Measurements from ENCODE around the gene HDHD5. TPM values are rescaled to one million over a fixed set of nuclear protein-coding genes. Genes with fewer than 3 reads are reported as not detected.

Gene HDHD5
- total RNA-seq, 1 experiment from 2014 or later, result 68.4 TPM

- no peaks in the 10 kb centered on the region for H3K79me2 ChIP-seq (ENCODE audit: insufficient read depth, low read length)
- TF ChIP-seq, protein P1, sequence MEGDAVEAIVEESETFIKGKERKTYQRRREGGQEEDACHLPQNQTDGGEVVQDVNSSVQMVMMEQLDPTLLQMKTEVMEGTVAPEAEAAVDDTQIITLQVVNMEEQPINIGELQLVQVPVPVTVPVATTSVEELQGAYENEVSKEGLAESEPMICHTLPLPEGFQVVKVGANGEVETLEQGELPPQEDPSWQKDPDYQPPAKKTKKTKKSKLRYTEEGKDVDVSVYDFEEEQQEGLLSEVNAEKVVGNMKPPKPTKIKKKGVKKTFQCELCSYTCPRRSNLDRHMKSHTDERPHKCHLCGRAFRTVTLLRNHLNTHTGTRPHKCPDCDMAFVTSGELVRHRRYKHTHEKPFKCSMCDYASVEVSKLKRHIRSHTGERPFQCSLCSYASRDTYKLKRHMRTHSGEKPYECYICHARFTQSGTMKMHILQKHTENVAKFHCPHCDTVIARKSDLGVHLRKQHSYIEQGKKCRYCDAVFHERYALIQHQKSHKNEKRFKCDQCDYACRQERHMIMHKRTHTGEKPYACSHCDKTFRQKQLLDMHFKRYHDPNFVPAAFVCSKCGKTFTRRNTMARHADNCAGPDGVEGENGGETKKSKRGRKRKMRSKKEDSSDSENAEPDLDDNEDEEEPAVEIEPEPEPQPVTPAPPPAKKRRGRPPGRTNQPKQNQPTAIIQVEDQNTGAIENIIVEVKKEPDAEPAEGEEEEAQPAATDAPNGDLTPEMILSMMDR (conservative IDR thresholded peaks at IDR 0.05), result no peak
- peak overlapping the region; percentile 2; a peak in 2 of 5 replicates for H3K4me3 Mint-ChIP-seq
- DNase-seq, result no peak
- H3K9ac ChIP-seq (ENCODE audit: extremely low read depth, insufficient read length, low read length), result no peak overlapping the region
- no peaks in the 10 kb centered on the region; the same call in 1 of the 2 replicates for H3K4me1 ChIP-seq (ENCODE audit: insufficient read depth, low read length)
- H2AK5ac ChIP-seq (ENCODE audit: insufficient read length, low read length), result no peak overlapping the region
- no peak overlapping the region for H3K23ac ChIP-seq (ENCODE audit: insufficient read length, low read depth, low read length)
- no peak overlapping the region for H3K27ac ChIP-seq (ENCODE audit: insufficient read length, low read depth, low read length)
- H3K9me3 ChIP-seq (ENCODE audit: control insufficient read depth, low read depth, low read length), result no peaks in the 10 kb centered on the region
- H3K23me2 ChIP-seq (ENCODE audit: insufficient read length, low read depth, low read length, poor library complexity, severe bottlenecking), result peaks cover 3% of the 10 kb centered on the region
- no peak overlapping the region for H2BK12ac ChIP-seq (ENCODE audit: insufficient read length, low read depth, low read length)
- peaks cover 0 to 4% (median 0%) of the 10 kb centered on the region in 3 experiments; a peak in 3 of 7 replicates for H3K36me3 Mint-ChIP-seq (ENCODE audit: insufficient read depth in 1 of 3, low read depth in 3 of 3)
- no peaks in the 10 kb centered on the region for H3K79me1 ChIP-seq (ENCODE audit: insufficient read depth, low read depth, low read length, poor library complexity, severe bottlenecking)
- H4K5ac ChIP-seq (ENCODE audit: insufficient read length, low read depth, low read length), result no peak overlapping the region
- H3K4ac ChIP-seq (ENCODE audit: low read depth, low read length), result no peak overlapping the region
- no peaks in the 10 kb centered on the region for H3K9me3 Mint-ChIP-seq
- no peak overlapping the region for H2BK120ac ChIP-seq (ENCODE audit: low read depth, low read length, poor library complexity, severe bottlenecking)
- H3K27me3 ChIP-seq (ENCODE audit: insufficient read depth, low read length), result no peaks in the 10 kb centered on the region
- H2BK15ac ChIP-seq (ENCODE audit: low read depth, low read length), result no peak overlapping the region
- H3K4me1 Mint-ChIP-seq, result peaks cover 29 to 30% of the 10 kb centered on the region in 2 experiments
- H2BK5ac ChIP-seq (ENCODE audit: insufficient read length, low read length), result no peak overlapping the region
- H2AFZ ChIP-seq (ENCODE audit: low read length), result no peak overlapping the region
- no CpG with 5 or more reads among the region's 6 CpGs for WGBS (ENCODE audit: extremely low coverage, insufficient read length, low lambda C conversion rate)
- no peak overlapping the region for H3K4me2 ChIP-seq (ENCODE audit: insufficient read depth, insufficient read length, low read length)
- H2BK20ac ChIP-seq (ENCODE audit: low read depth, low read length, poor library complexity, severe bottlenecking), result no peak overlapping the region
- H4K8ac ChIP-seq (replicated peaks; ENCODE audit: insufficient read length, low read depth, low read length), result no peak overlapping the region
- peak overlapping the region; percentile 19 to 87 (median 66); a peak in 6 of 7 replicates for H3K27ac Mint-ChIP-seq
- H3K27me3 Mint-ChIP-seq (ENCODE audit: low read depth), result peaks cover 7% of the 10 kb centered on the region
- no peak overlapping the region for H3T11ph ChIP-seq (ENCODE audit: low read length)
- H4K91ac ChIP-seq (ENCODE audit: insufficient read length, low read depth, low read length), result no peak overlapping the region
- no peaks in the 10 kb centered on the region for H4K20me1 ChIP-seq (ENCODE audit: control insufficient read depth, insufficient read depth, insufficient read length)
- no peak overlapping the region for H3K56ac ChIP-seq (ENCODE audit: insufficient read length, low read depth, low read length)
- no peak overlapping the region for H3K18ac ChIP-seq (ENCODE audit: insufficient read length, low read depth, low read length)
- no peak overlapping the region for H3K14ac ChIP-seq (ENCODE audit: insufficient read depth, low read length)
These were observed 42.3 kb downstream of the HDHD5 start for GRCh38 chr22:17116572-17117330.
